Measurements from ENCODE around the gene LRP2.

- TF ChIP-seq CTCF (IDR thresholded peaks at IDR 0.05; ENCODE audit: low read length) (peak; percentile 78), EZH2 (optimal IDR thresholded peaks at IDR 0.05; ENCODE audit: low read depth, low read length) (no peak), EZH2phosphoT487 (IDR thresholded peaks at IDR 0.05; ENCODE audit: low read length) (no peak)
Observed at GRCh38 chr2:169131587-169132512, 230.5 kb downstream of the LRP2 start.

All from MM.1S (cell line).